Mucosa of stomach (tissue), 1 donor: ENCODE measurements around the gene LGALS3BP.
"Not testable (repeated sequence)": the region's sequence is repeated elsewhere in the genome, so short reads cannot be mapped to it uniquely, and the experiment has no call there.

Experiments
- H3K27me3 ChIP-seq: one replicate; pipeline ENCODE4 v1.7.0; 2013; ENCODE audit warnings: mild to moderate bottlenecking, low read length; ENCODE audit not compliant: control insufficient read depth, insufficient read depth
- H3K36me3 ChIP-seq: one replicate; pipeline ENCODE4 v1.7.0; 2013; ENCODE audit warnings: low read length; ENCODE audit not compliant: control insufficient read depth, insufficient read depth
- H3K4me1 ChIP-seq: one replicate; pipeline ENCODE4 v1.7.0; 2013; ENCODE audit warnings: mild to moderate bottlenecking, low read length; ENCODE audit not compliant: control insufficient read depth, insufficient read depth
- H3K4me3 ChIP-seq: one replicate; pipeline ENCODE4 v1.7.0; 2013; ENCODE audit warnings: low read length
- H3K9ac ChIP-seq: one replicate; pipeline ENCODE4 v1.7.0; 2013; ENCODE audit warnings: mild to moderate bottlenecking, low read length, moderate library complexity
- H3K9me3 ChIP-seq: one replicate; pipeline ENCODE4 v1.7.0; 2013; ENCODE audit warnings: mild to moderate bottlenecking, low read length, moderate library complexity; ENCODE audit not compliant: control insufficient read depth
- donor health status: Pancreatic carcinoma.

LGALS3BP gene

DNA sequence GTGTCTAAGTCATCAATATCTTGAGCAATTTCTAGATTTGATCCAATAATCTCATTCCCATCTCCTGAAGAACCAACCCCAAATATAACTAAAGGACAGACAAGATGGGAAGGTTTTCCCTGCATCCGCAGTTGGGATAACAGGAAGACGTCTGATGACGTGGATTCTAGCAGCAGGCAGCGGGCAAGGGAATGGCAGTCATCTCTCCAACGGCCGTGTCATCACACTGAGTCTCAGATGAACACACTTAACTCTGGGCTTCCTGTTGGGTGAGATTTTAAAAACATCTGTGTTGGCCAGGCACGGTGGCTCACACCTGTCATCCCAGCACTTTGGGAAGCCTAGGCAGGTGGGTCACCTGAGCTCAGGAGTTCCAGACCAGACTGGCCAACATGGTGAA, 33.6 kb downstream of the LGALS3BP start:
- no peaks in the 10 kb centered on the region for H3K36me3 ChIP-seq
- H3K9me3 ChIP-seq, result peaks cover 9% of the 10 kb centered on the region
- no peak overlapping the region for H3K4me3 ChIP-seq
- no peaks in the 10 kb centered on the region for H3K27me3 ChIP-seq
- H3K4me1 ChIP-seq, result peaks cover 22% of the 10 kb centered on the region
- no peak overlapping the region for H3K9ac ChIP-seq

DNA sequence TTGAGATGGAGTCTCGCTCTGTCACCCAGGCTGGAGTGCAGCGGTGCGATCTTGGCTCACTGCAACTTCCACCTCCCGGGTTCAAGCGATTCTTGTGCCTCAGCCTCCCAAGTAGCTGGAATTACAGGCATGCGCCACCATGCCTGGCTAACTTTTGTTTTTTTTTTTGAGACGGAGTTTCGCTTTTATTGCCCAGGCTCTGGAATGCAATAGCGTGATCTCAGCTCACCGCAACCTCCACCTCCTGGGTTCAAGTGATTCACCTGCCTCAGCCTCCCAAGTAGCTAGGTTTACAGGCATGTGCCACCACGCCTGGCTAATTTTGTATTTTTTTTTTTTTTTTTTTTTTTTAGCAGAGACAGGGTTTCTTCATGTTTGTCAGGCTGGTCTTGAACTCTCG, 34.3 kb downstream of the LGALS3BP start:
- not testable (repeated sequence) for H3K27me3 ChIP-seq, H3K36me3 ChIP-seq, H3K9ac ChIP-seq, H3K9me3 ChIP-seq, H3K4me3 ChIP-seq
- H3K4me1 ChIP-seq, result peaks cover 22% of the 10 kb centered on the region

DNA sequence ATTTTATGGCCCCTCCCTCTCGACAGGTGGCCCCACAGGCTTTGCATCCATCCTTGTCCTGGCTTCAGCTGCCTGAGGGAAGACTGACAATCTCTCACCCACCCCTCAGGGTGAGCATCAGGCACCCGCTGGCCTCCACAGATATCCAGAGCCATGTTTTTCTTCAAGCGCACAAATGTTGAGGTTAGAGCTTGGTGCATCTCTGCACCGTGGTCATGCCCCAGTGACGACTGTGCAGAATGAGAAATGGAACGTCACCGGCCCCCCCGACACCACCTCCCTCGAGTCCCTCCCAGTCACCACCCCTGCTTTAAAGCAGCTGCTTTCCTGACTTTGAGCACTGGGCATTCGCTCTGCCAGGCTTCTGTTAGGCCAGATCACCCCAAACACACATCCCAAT, 34.8 kb downstream of the LGALS3BP start:
- H3K4me3 ChIP-seq, result no peak overlapping the region
- H3K36me3 ChIP-seq, result no peaks in the 10 kb centered on the region
- no peak overlapping the region for H3K9ac ChIP-seq
- H3K4me1 ChIP-seq, result peaks cover 22% of the 10 kb centered on the region
- H3K27me3 ChIP-seq, result no peaks in the 10 kb centered on the region
- H3K9me3 ChIP-seq, result no peaks in the 10 kb centered on the region

- H3K36me3 ChIP-seq, result no peaks in the 10 kb centered on the region
- no peak overlapping the region for H3K4me3 ChIP-seq
- no peak overlapping the region for H3K9ac ChIP-seq
- H3K9me3 ChIP-seq, result no peaks in the 10 kb centered on the region
- H3K27me3 ChIP-seq, result no peaks in the 10 kb centered on the region
- H3K4me1 ChIP-seq, result peaks cover 22% of the 10 kb centered on the region
These were observed 35.7 kb downstream of the LGALS3BP start for GRCh38 chr17:78944026-78944425.

- Histone ChIP-seq H3K9me3 (no peaks in the 10 kb centered on the region), H3K27me3 (no peaks in the 10 kb centered on the region), H3K36me3 (no peaks in the 10 kb centered on the region), H3K4me1 (peaks cover 3% of the 10 kb centered on the region), H3K4me3 (no peak overlapping the region), H3K9ac (no peak overlapping the region)
These were observed 39.0 kb downstream of the LGALS3BP start for GRCh38 chr17:78940708-78941107.

- no peak overlapping the region for H3K4me3 ChIP-seq
- H3K4me1 ChIP-seq, result peaks cover 6% of the 10 kb centered on the region
- no peak overlapping the region for H3K9ac ChIP-seq
- no peaks in the 10 kb centered on the region for H3K27me3 ChIP-seq
- no peaks in the 10 kb centered on the region for H3K36me3 ChIP-seq
- H3K9me3 ChIP-seq, result no peaks in the 10 kb centered on the region
These were observed 39.5 kb downstream of the LGALS3BP start for GRCh38 chr17:78940258-78940657.

DNA sequence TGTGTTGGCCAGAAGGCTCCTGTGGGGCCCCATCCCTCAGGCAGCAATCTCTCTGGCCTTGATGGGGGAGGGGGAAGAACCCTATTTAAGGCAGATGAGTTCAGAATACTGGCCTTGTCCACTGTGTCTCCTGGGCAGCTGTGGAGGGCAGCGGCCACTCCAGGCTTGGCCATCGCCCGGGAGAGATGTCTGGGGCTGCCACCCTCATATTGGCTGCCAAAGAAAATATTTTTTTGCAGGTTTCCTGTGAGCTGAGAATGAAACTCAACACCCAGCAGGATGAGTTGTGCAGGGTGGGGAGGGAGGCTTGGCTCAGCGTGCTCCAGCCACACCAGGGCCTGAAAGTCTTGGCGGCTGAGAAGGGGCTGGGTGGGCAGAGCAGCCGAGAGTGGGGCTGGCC, 40.1 kb downstream of the LGALS3BP start:
- Histone ChIP-seq H3K9ac (no peak overlapping the region), H3K36me3 (no peaks in the 10 kb centered on the region), H3K4me1 (peaks cover 13% of the 10 kb centered on the region), H3K27me3 (no peaks in the 10 kb centered on the region), H3K9me3 (no peaks in the 10 kb centered on the region), H3K4me3 (no peak overlapping the region)

DNA sequence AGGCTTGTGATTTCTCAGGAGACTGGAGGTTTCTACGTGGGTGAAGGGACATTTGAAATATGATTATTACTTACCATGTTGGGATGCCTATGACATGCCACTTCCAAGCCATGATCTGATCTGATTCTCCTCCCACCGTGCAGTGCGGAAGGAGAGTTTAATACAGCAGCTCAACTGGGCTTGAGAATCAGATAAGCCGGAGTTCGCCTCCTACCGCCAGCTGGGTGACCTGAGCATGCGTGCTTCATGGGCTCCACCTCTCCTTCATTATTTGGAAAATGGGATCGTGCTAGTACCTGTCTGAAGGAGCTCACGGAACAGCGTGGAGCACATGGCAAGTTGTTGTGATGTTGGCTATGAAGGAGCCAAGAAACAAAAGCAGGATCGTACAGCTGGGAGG, 42.2 kb downstream of the LGALS3BP start:
- Histone ChIP-seq H3K4me1 (peaks cover 32% of the 10 kb centered on the region), H3K4me3 (no peak overlapping the region), H3K27me3 (no peaks in the 10 kb centered on the region), H3K9ac (no peak overlapping the region), H3K9me3 (no peaks in the 10 kb centered on the region), H3K36me3 (no peaks in the 10 kb centered on the region)

DNA sequence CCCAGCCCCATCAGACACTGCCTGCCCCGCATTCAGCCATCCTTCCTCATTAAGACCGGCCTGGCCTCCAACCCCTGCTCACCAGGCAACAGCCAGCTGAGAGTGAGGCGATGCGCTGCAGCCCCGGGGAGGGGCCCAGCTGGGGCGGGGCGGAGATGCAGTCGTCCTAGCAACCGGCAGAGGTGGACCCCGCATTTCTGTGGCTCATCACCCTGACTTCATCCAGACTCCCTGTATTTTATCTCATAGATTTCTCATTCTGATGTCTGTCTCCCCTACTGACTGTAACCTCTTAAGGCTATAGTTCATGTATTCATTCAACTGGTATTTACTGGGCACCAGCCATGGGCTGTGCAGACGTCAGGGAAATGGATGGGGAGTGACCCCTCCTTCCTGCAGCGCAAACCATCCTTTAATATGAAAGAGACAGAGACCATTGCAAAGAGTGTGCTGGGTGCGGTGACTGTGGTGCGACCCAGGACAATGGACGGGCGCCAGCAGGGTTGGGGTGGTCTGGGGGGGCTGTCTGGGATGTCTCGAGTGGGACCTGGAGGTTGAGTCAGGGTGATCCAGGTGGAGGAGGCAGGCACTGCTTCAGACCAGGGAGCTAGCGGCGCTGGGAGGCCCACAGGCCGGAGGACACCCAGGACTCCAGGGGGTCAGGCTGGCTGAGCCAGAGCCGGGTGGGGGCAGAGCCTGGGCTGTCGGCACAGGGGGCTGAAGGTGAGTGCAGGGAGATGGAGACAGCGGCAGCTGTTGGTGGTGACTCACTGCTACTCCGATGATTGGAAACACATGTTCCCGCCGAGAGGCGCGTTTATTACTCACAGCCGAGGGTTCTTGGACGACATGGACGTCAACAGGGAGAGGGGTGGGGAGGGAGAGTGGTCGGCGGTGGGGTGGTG, 44.1 kb downstream of the LGALS3BP start:
- H3K27me3 ChIP-seq, result no peaks in the 10 kb centered on the region
- no peaks in the 10 kb centered on the region for H3K9me3 ChIP-seq
- peaks cover 32% of the 10 kb centered on the region for H3K4me1 ChIP-seq
- H3K36me3 ChIP-seq, result no peaks in the 10 kb centered on the region
- no peak overlapping the region for H3K4me3 ChIP-seq
- H3K9ac ChIP-seq, result no peak overlapping the region

- H3K36me3 ChIP-seq, result no peaks in the 10 kb centered on the region
- peak overlapping the region; percentile 11 for H3K4me3 ChIP-seq
- peaks cover 32% of the 10 kb centered on the region for H3K4me1 ChIP-seq
- peak overlapping the region; percentile 54 for H3K9ac ChIP-seq
- H3K9me3 ChIP-seq, result no peaks in the 10 kb centered on the region
- no peaks in the 10 kb centered on the region for H3K27me3 ChIP-seq
These were observed 44.9 kb downstream of the LGALS3BP start for GRCh38 chr17:78934681-78935418.

DNA sequence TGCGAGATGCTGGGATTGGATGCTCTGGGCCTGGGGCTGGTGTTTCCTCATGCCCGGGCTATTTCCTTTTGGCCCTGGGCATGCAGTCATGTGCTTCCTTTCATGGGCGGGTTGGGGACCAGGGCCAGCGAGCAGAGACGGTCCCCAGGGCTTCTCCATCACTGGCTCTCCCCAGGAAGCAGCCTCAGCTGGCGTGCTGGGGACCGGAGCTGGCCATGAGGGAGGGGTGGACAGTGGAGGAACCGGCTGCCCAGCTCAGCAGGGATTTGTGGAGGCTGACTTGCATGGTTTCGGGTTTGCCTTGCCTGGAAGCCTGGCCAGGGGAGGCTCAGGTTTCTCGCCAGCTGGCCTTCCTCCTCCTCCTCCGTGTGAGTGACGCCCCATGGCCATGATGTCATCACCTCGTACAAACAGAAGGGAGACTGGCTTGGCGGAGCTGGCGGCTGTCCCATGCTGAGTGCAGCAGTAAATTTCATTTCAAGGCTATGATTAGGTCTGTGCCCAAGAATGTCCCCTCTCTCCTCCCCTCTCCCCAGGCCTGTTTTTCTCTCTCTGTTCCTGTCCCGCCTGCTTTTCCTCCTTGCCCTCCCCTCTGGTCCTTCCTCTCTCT, 45.7 kb downstream of the LGALS3BP start:
- H3K9me3 ChIP-seq, result no peaks in the 10 kb centered on the region
- H3K9ac ChIP-seq, result peak overlapping the region; percentile 54
- H3K27me3 ChIP-seq, result no peaks in the 10 kb centered on the region
- peak overlapping the region; percentile 11 for H3K4me3 ChIP-seq
- peaks cover 32% of the 10 kb centered on the region for H3K4me1 ChIP-seq
- no peaks in the 10 kb centered on the region for H3K36me3 ChIP-seq
